ENCODE results near the gene EFS.
"Not testable (repeated sequence)": the region's sequence is repeated elsewhere in the genome, so short reads cannot be mapped to it uniquely, and the experiment has no call there.

The EFS gene

GRCh38 chr14:23386999-23387398 is 22.0 kb upstream of the EFS start:
- H3K4me1 Mint-ChIP-seq (ENCODE audit: low read depth): no peaks in the 10 kb centered on the region
- H3K36me3 Mint-ChIP-seq: no peaks in the 10 kb centered on the region
- no peak overlapping the region for H3K4me3 Mint-ChIP-seq
- H3K27ac Mint-ChIP-seq: no peak overlapping the region
- H3K9me3 Mint-ChIP-seq (ENCODE audit: low read depth): no peaks in the 10 kb centered on the region
- no peaks in the 10 kb centered on the region for H3K27me3 Mint-ChIP-seq

- H3K4me3 Mint-ChIP-seq; H3K27ac Mint-ChIP-seq; H3K27me3 Mint-ChIP-seq; H3K4me1 Mint-ChIP-seq (ENCODE audit: low read depth); H3K36me3 Mint-ChIP-seq; H3K9me3 Mint-ChIP-seq (ENCODE audit: low read depth): not testable (repeated sequence)
These were observed 21.3 kb upstream of the EFS start for GRCh38 chr14:23386266-23386657.

DNA sequence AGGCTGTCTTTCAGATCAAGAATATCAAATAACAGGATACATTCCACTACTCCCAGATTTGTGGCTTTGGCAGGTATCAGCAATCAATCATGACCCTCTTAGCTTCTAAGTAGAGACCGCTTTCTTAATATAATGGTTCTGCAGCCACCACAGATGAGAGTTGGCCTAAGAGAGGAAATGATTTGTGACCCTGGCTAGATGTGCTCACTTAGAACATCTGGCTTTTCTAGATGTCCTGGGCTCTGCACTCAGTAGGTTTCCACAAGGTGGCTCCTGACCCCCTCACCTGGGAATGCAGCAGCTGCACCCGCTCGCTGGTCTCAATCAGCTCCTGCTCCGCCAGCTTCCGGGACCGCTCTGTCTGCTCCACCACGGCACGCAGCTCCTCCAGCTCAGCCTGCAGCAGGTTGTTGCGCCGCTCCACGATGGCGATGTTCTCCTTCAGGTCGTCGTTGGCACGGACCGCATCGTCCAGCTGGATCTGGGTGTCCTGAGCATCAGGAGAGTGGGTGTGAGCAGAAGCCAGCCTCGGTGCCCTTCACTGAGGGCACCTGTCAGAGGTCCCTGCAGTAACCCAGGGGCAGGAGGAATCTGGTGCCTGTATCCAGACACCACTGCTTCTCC is 20.8 kb upstream of the EFS start:
- Mint-ChIP-seq H3K27ac (no peak overlapping the region), H3K36me3 (no peaks in the 10 kb centered on the region), H3K27me3 (no peaks in the 10 kb centered on the region), H3K9me3 (ENCODE audit: low read depth) (no peaks in the 10 kb centered on the region), H3K4me3 (no peak overlapping the region), H3K4me1 (ENCODE audit: low read depth) (no peaks in the 10 kb centered on the region)

GRCh38 chr14:23385244-23385641 is 20.3 kb upstream of the EFS start:
- no peaks in the 10 kb centered on the region for H3K9me3 Mint-ChIP-seq (ENCODE audit: low read depth)
- no peaks in the 10 kb centered on the region for H3K4me1 Mint-ChIP-seq (ENCODE audit: low read depth)
- no peak overlapping the region for H3K4me3 Mint-ChIP-seq
- no peak overlapping the region for H3K27ac Mint-ChIP-seq
- H3K36me3 Mint-ChIP-seq: no peaks in the 10 kb centered on the region
- H3K27me3 Mint-ChIP-seq: no peaks in the 10 kb centered on the region

- Mint-ChIP-seq H3K27ac (no peak overlapping the region), H3K4me3 (no peak overlapping the region), H3K4me1 (ENCODE audit: low read depth) (no peaks in the 10 kb centered on the region), H3K9me3 (ENCODE audit: low read depth) (no peaks in the 10 kb centered on the region), H3K36me3 (no peaks in the 10 kb centered on the region), H3K27me3 (no peaks in the 10 kb centered on the region)
These were observed 19.6 kb upstream of the EFS start for GRCh38 chr14:23384364-23385080.

- no peak overlapping the region for H3K27ac Mint-ChIP-seq
- no peaks in the 10 kb centered on the region for H3K36me3 Mint-ChIP-seq
- H3K27me3 Mint-ChIP-seq: peaks cover 2% of the 10 kb centered on the region
- no peak overlapping the region for H3K4me3 Mint-ChIP-seq
- H3K4me1 Mint-ChIP-seq (ENCODE audit: low read depth): no peaks in the 10 kb centered on the region
- H3K9me3 Mint-ChIP-seq (ENCODE audit: low read depth): no peaks in the 10 kb centered on the region
These were observed 17.9 kb upstream of the EFS start for GRCh38 chr14:23382731-23383440.

- H3K4me3 Mint-ChIP-seq: no peak overlapping the region
These were observed 17.3 kb upstream of the EFS start for GRCh38 chr14:23382276-23382675.

GRCh38 chr14:23381871-23382270 is 16.9 kb upstream of the EFS start:
- Mint-ChIP-seq H3K27me3 (peaks cover 2% of the 10 kb centered on the region), H3K27ac (no peak overlapping the region), H3K36me3 (no peaks in the 10 kb centered on the region), H3K9me3 (ENCODE audit: low read depth) (no peaks in the 10 kb centered on the region), H3K4me3 (no peak overlapping the region), H3K4me1 (ENCODE audit: low read depth) (no peaks in the 10 kb centered on the region)

More at GRCh38 chr14:23382276-23382675, 17.3 kb upstream of the EFS start:
- no peaks in the 10 kb centered on the region for H3K4me1 Mint-ChIP-seq (ENCODE audit: low read depth)
- H3K9me3 Mint-ChIP-seq (ENCODE audit: low read depth): no peaks in the 10 kb centered on the region
- H3K27me3 Mint-ChIP-seq: peaks cover 2% of the 10 kb centered on the region
- no peak overlapping the region for H3K27ac Mint-ChIP-seq
- no peaks in the 10 kb centered on the region for H3K36me3 Mint-ChIP-seq

- Mint-ChIP-seq H3K36me3 (no peaks in the 10 kb centered on the region), H3K4me1 (ENCODE audit: low read depth) (no peaks in the 10 kb centered on the region), H3K27ac (no peak overlapping the region), H3K27me3 (peaks cover 2% of the 10 kb centered on the region), H3K9me3 (ENCODE audit: low read depth) (no peaks in the 10 kb centered on the region), H3K4me3 (no peak overlapping the region)
These were observed 16.0 kb upstream of the EFS start for GRCh38 chr14:23380976-23381375.

- Mint-ChIP-seq H3K27me3 (peaks cover 2% of the 10 kb centered on the region), H3K9me3 (ENCODE audit: low read depth) (no peaks in the 10 kb centered on the region), H3K4me3 (no peak overlapping the region), H3K36me3 (no peaks in the 10 kb centered on the region), H3K27ac (no peak overlapping the region), H3K4me1 (ENCODE audit: low read depth) (no peaks in the 10 kb centered on the region)
These were observed 15.4 kb upstream of the EFS start for GRCh38 chr14:23380197-23380914.

GRCh38 chr14:23379366-23380196 is 14.6 kb upstream of the EFS start:
- no peaks in the 10 kb centered on the region for H3K36me3 Mint-ChIP-seq
- H3K9me3 Mint-ChIP-seq (ENCODE audit: low read depth): no peaks in the 10 kb centered on the region
- no peak overlapping the region for H3K27ac Mint-ChIP-seq
- H3K4me3 Mint-ChIP-seq: no peak overlapping the region
- H3K27me3 Mint-ChIP-seq: peaks cover 2% of the 10 kb centered on the region
- no peaks in the 10 kb centered on the region for H3K4me1 Mint-ChIP-seq (ENCODE audit: low read depth)

DNA sequence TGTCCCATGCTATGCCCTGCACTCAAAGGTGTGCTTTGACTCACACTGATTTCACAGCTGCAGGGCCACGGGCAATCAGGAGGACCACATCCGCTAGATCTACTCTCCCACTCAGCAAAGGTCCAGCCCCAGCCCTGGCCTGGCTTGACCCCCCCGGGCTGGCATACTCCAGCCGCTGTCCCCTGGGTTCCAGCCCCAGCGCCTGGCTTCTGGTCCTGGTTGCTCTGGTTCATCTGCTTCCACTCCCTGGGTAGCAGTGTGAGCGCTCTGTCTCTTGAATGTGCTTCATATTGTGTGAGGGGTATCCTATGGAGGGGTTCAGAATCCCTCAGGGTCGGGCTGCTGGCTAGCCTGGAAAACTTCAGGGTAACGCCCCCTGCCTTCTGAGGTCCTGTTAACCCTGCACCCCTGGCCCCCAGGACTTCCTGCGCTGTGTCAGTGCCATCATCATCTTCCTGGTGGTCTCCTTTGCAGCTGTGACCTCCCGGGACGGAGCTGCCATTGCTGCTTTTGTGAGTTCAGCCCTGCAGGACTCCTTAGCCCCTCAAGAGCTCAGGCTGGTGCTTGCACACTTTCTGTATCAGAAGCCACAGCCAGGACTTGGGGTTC is 13.7 kb upstream of the EFS start:
- H3K4me3 Mint-ChIP-seq: no peak overlapping the region

DNA sequence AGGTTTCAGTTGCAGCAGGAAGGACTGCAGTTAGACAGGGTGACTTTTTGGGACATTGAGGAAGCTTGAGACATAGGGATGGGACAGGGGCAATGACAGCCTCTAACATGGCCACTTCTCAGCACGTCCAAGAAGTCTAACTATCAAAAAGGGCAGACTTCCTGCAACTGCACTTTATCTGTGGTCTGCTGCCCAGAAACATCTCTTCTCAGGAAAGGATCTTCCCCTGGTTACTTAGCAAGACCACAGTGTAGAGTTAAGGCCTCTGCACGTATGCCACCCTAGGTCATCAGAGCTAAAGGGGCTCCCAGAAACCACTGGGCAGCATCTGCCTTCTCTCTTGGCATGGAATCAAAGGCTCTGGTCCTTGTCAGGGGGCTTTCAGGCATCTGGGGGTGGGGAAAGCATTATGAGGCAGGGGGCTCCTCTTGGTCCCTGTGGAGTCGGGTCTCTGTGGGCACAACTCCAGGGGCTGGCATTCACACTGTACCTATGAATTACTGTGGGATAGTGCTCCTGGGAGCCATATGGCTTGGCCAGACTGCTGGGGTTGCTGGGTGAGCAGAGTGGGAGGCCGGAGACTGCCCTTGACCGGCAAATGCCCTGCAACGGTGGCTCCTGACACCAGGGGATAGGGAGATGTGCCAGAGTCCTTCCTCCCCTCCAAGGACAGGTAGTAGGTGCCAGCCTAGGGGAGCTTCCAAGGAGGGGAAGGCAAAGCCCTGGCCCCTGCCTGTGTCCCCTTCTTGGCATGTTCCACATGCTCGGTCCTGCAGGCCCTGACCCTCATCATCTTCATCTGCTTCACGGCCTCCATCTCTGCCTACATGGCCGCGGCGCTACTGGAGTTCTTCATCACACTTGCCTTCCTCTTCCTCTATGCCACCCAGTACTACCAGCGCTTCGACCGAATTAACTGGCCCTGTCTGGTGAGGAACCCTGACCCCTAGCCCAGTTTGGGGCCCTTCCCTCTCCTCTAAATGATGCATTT is 12.9 kb upstream of the EFS start:
- Mint-ChIP-seq H3K4me3 (no peak overlapping the region), H3K9me3 (ENCODE audit: low read depth) (no peaks in the 10 kb centered on the region), H3K36me3 (no peaks in the 10 kb centered on the region), H3K4me1 (ENCODE audit: low read depth) (no peaks in the 10 kb centered on the region), H3K27ac (no peak overlapping the region), H3K27me3 (peaks cover 2% of the 10 kb centered on the region)

More for the DNA sequence above, 13.7 kb upstream of the EFS start:
- Mint-ChIP-seq H3K27ac (no peak overlapping the region), H3K36me3 (no peaks in the 10 kb centered on the region), H3K9me3 (ENCODE audit: low read depth) (no peaks in the 10 kb centered on the region), H3K4me1 (ENCODE audit: low read depth) (no peaks in the 10 kb centered on the region), H3K27me3 (peaks cover 2% of the 10 kb centered on the region)
